GM12878 (cell line): ENCODE data around the gene ITGA11. TPM values are rescaled to one million over a fixed set of nuclear protein-coding genes. Genes with fewer than 3 reads are reported as not detected.

Experiments
- ATAC-seq: fragments of 200-7000 bp; cut with Tn5 transposase; 3 replicates; pipeline ENCODE4 v1.9.1; 2020; ENCODE audit warnings: mild to moderate bottlenecking, moderate library complexity
- BruUV-seq: library from RNA; stranded (reverse); fragments of 400-500 nt; replicated peaks from 2 replicates; lab custom pipeline; 2021; lab: Mats Ljungman, UMichigan
- CTCF ChIA-PET: fragments of 300-600 bp; sonication (Branson Sonifier 250); formaldehyde crosslinking; extraction: SDS; loops from one replicate; lab custom pipeline; 2021; ENCODE audit warnings: inconsistent platforms; lab: Yijun Ruan, JAX
- POLR2A ChIA-PET: fragments of 350-600 bp; formaldehyde crosslinking; extraction: SDS; loops from one replicate; lab custom pipeline; 2021; ENCODE audit warnings: inconsistent platforms; lab: Charles Lee
- RAD21 ChIA-PET: fragments of 300-600 bp; sonication (Branson Sonifier 250); formaldehyde crosslinking; loops from one replicate; lab custom pipeline; 2023; ENCODE audit warnings: antibody characterized with exemption; ENCODE audit not compliant: unreplicated experiment; lab: Charles Lee
- SMC1A ChIA-PET: fragments of 300-600 bp; sonication (Branson Sonifier 250); formaldehyde crosslinking; loops from one replicate; lab custom pipeline; 2023; ENCODE audit not compliant: unreplicated experiment, uncharacterized antibody; lab: Charles Lee
- DNase-seq: peaks from one replicate; pipeline ENCODE4 v3.0.0-alpha.2; 2011; ENCODE audit warnings: low read depth, low spot score
- FAIRE-seq: peaks from 3 replicates; lab custom pipeline; 2011; peaks lifted over from hg19 to GRCh38; lab: Jason Lieb, UNC
- H2AFZ ChIP-seq: 2 replicates; pipeline ENCODE4 v1.6.0; 2011; ENCODE audit warnings: low read depth, low read length, control low read depth; ENCODE audit not compliant: control insufficient read depth
- H3K27ac ChIP-seq: 2 replicates; pipeline ENCODE4 v1.5.1; 2011; ENCODE audit warnings: control low read depth; ENCODE audit not compliant: control insufficient read depth, insufficient read depth
- H3K27me3 ChIP-seq, 2 experiments: replicated peaks in 1 of 2; 2 replicates each; pipeline versions ENCODE4 v1.6.0 to v1.6.1; 2011; ENCODE audit warnings: low read length in 1 of 2; ENCODE audit not compliant: control insufficient read depth in 2 of 2, insufficient read depth in 2 of 2
- H3K36me3 ChIP-seq, 2 experiments: 2 replicates each; pipeline ENCODE4 v1.5.1; 2011; ENCODE audit warnings: low read length in 1 of 2; ENCODE audit not compliant: control insufficient read depth in 2 of 2, insufficient read depth in 2 of 2
- H3K4me1 ChIP-seq: 2 replicates; pipeline ENCODE4 v1.6.1; 2011; ENCODE audit warnings: mild to moderate bottlenecking, low read length, moderate library complexity, mixed read lengths; ENCODE audit not compliant: control insufficient read depth, insufficient read depth
- H3K4me2 ChIP-seq: 2 replicates; pipeline ENCODE4 v1.6.0; 2011; ENCODE audit warnings: control low read depth; ENCODE audit not compliant: control insufficient read depth, insufficient read depth
- H3K4me3 ChIP-seq: fragments of 200-600 bp; sonication (generic); 2 replicates; pipeline ENCODE4 v1.5.1; 2016
- H3K79me2 ChIP-seq: 2 replicates; pipeline ENCODE4 v1.6.0; 2011; ENCODE audit warnings: low read length; ENCODE audit not compliant: control insufficient read depth, insufficient read depth
- H3K9ac ChIP-seq: 2 replicates; pipeline ENCODE4 v1.8.0; 2011; ENCODE audit warnings: low read length, control low read depth, mixed read lengths; ENCODE audit not compliant: control insufficient read depth, insufficient read depth
- H3K9me3 ChIP-seq: replicated peaks from 3 replicates; pipeline ENCODE4 v1.5.1; 2011; ENCODE audit warnings: mild to moderate bottlenecking, low read length; ENCODE audit not compliant: control insufficient read depth, insufficient read depth
- H4K20me1 ChIP-seq: 2 replicates; pipeline ENCODE4 v1.6.0; 2011; ENCODE audit not compliant: control insufficient read depth, insufficient read depth
- CBX5 ChIP-seq: sonication (generic); IDR thresholded peaks from 2 replicates; pipeline ENCODE4 v1.6.1; 2016; ENCODE audit warnings: low read depth, moderate library complexity, mild to moderate bottlenecking, inconsistent platforms
- CHD1 ChIP-seq: IDR thresholded peaks from 2 replicates; pipeline ENCODE4 v1.6.1; 2012; ENCODE audit warnings: low read depth, low read length, improper control_type of control experiment
- E2F8 ChIP-seq: fragments of 450-650 bp; IDR thresholded peaks from 2 replicates; pipeline ENCODE4 v1.6.1; 2018; ENCODE audit warnings: mild to moderate bottlenecking, low read depth, moderate library complexity; ENCODE audit not compliant: partially characterized antibody
- LARP7 ChIP-seq: fragments of 450-650 bp; IDR thresholded peaks from 2 replicates; pipeline ENCODE4 v1.6.1; 2017; ENCODE audit warnings: mild to moderate bottlenecking
- NR2C1 ChIP-seq: fragments of 450-650 bp; IDR thresholded peaks from 2 replicates; pipeline ENCODE4 v1.6.1; 2017; ENCODE audit warnings: antibody characterized with exemption, mild to moderate bottlenecking, moderate library complexity
- PAX8 ChIP-seq: fragments of 450-650 bp; IDR thresholded peaks from 2 replicates; pipeline ENCODE4 v1.6.1; 2017; ENCODE audit warnings: mild to moderate bottlenecking, moderate library complexity
- WGBS: methylation state at CpG from one replicate; pipeline ENCODE4 v1.1.6; 2016; ENCODE audit warnings: low lambda C conversion rate; ENCODE audit not compliant: insufficient replicate concordance, insufficient coverage; ENCODE audit errors: missing lambda C conversion rate; 5-methylcytosine and 5-hydroxymethylcytosine counted together
- in situ Hi-C: fragments of 300-500 bp; cut with MboI; formaldehyde crosslinking; loops from 9 replicates; pipeline ENCODE4 v1.14.3; 2018; ENCODE audit warnings: mixed read lengths
- intact Hi-C: fragments of 100-400 bp; cut with micrococcal nuclease; formaldehyde crosslinking; loops from one replicate; pipeline ENCODE4 v1.14.2; 2022; ENCODE audit not compliant: unreplicated experiment
- polyA plus RNA-seq, 11 experiments: library from polyadenylated mRNA; depleted of rRNA in 4 of 11; unstranded in 6 of 11; stranded (reverse) in 5 of 11; fragments of >200 nt; fragmentation: Nextera tagmentation in 4 of 11; fragmentation: Illumina TruSeq in 1 of 11; extraction: Ambion mirVana in 4 of 11; extraction: Trizol in 1 of 11; gene quantifications; 1 replicate in 1 of 11; 2 replicates in 10 of 11; pipeline versions ENCODE4 v1.2.1 to v1.2.3, GENCODE V29; 2011 to 2016; ENCODE audit warnings: inconsistent platforms in 2 of 11, missing spikeins in 2 of 11, low read depth in 1 of 11
- total RNA-seq, 4 experiments: library from RNA; depleted of rRNA in 3 of 4; stranded (reverse); fragments of >200 nt in 3 of 4; fragmentation: Illumina TruSeq in 1 of 4; extraction: Trizol in 1 of 4; gene quantifications; 2 replicates each; pipeline versions ENCODE4 v1.2.1 to v1.2.3, GENCODE V29; 2013 to 2021

The ITGA11 gene
- total and polyA plus RNA-seq, 10 of the 15 experiments (the other 5 are each of a cell fraction or from before 2014, with no cell fraction given), result under 0.01 to 0.36 (median 0.13) TPM; not detected in 1

- no peak overlapping the region for H3K9ac ChIP-seq
- no peaks in the 10 kb centered on the region for H3K4me1 ChIP-seq
- POLR2A ChIA-PET, result interaction anchor here (0.6 kb wide), 1 partner anchor 240 kb away, joined by 3 read pairs; no protein-coding TSS in a partner anchor
- no peak overlapping the region for H3K4me3 ChIP-seq
- H3K79me2 ChIP-seq, result no peaks in the 10 kb centered on the region
- DNase-seq (no peak), ATAC-seq (no peak), FAIRE-seq (no peak)
- no peak overlapping the region for H2AFZ ChIP-seq
- WGBS, result 0% methylated on average over 1 of the region's 1 CpG
- no peaks in the 10 kb centered on the region; the same call in 2 of the 3 replicates for H3K9me3 ChIP-seq
- no peak overlapping the region for H3K4me2 ChIP-seq
- intact Hi-C loops, result no loop called here
- H3K27me3 ChIP-seq, result no peaks in the 10 kb centered on the region
- H4K20me1 ChIP-seq, result no peaks in the 10 kb centered on the region
- BruUV-seq, result no TSS peak
- RAD21 ChIA-PET, result no interaction called here
- no peak overlapping the region for H3K27ac ChIP-seq
- SMC1A ChIA-PET, result no interaction called here
- no peaks in the 10 kb centered on the region for H3K36me3 ChIP-seq
- no peak for TF ChIP-seq CHD1
- TF ChIP-seq NR2C1, result no peak
- TF ChIP-seq E2F8, result no peak
- no peak for TF ChIP-seq LARP7
- TF ChIP-seq PAX8, result no peak
- no peak for TF ChIP-seq CBX5
- CTCF ChIA-PET, result no interaction called here
- in situ Hi-C loops, result no loop called here
Measured at GRCh38 chr15:68396068-68396467, 35.9 kb downstream of the ITGA11 start.
